Fibroblast of skin of left biceps (primary cell): ENCODE measurements around the gene FMN1.

ENCODE experiments used
- DNase-seq, 2 experiments: peaks; one replicate each; pipeline ENCODE4 v3.0.0-alpha.2; 2013; ENCODE audit warnings: low read depth in 2 of 2

Gene FMN1

GRCh38 chr15:33201491-33202231, 7.1 kb upstream of the FMN1 start:
- no peak for DNase-seq

DNA sequence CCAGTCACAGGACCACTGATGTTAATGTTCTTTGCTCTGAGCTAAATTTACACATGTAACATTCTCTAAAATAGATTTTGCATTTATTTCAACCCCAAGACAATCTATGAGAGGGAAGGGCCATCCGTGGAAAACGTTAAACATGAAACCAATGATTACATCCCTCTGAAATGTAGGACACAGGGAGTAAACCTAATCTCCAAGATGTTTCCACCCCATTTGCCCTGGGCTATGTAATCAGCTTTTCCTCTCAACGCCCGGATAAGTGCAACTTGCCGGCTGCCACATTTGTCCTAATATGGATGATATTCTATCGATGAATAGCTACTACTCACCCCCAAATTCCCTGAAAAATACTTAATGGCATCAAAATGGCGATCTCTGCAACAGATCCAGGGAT, 6.4 kb upstream of the FMN1 start:
- DNase-seq = no peak

DNA sequence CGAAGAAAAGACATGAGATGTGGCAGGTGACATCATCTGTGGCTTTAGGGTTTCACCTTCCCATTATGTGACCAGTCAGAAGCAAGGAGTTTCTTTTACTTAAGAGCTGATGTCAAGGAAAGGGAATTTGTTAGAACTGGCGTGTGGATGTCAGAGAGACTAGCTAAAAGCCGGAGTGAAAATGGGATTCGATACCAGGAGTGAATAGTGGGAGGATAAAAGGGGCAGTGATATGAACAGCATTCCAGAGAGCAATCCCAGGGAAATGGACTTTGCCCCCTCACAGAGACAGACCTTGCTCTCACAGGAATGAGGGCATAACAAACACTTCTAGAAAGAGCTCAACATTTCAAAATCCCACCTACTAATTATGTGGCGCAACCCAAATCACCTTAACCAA, 5.9 kb upstream of the FMN1 start:
- DNase-seq = no peak

DNA sequence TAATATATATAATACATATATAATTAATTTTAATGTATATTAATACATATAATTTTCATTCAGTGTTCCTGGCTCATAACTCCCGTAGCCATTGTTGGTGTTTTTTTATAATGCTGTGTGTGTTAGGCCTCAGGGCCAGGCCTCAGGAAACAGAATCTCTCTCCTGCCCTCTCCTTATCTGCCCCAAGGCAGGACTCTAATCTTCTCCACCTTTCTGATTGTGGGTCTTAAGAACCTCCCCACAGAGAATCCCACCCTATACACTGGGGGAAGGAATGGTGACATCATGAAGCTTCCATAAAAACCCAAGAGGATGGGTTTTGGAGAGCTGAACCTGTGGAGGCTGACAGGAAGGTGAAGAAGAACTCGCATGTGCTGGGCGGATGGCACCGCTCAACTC, 4.0 kb upstream of the FMN1 start:
- DNase-seq = no peak

- DNase-seq = no peak
These were observed 3.1 kb upstream of the FMN1 start for GRCh38 chr15:33197636-33198035.

GRCh38 chr15:33194237-33194636, 277 bp downstream of the FMN1 start:
- no peak for DNase-seq

GRCh38 chr15:33191591-33191990, 2.9 kb downstream of the FMN1 start:
- DNase-seq = no peak

- no peak for DNase-seq
These were observed 4.0 kb downstream of the FMN1 start for GRCh38 chr15:33190539-33190938.

DNA sequence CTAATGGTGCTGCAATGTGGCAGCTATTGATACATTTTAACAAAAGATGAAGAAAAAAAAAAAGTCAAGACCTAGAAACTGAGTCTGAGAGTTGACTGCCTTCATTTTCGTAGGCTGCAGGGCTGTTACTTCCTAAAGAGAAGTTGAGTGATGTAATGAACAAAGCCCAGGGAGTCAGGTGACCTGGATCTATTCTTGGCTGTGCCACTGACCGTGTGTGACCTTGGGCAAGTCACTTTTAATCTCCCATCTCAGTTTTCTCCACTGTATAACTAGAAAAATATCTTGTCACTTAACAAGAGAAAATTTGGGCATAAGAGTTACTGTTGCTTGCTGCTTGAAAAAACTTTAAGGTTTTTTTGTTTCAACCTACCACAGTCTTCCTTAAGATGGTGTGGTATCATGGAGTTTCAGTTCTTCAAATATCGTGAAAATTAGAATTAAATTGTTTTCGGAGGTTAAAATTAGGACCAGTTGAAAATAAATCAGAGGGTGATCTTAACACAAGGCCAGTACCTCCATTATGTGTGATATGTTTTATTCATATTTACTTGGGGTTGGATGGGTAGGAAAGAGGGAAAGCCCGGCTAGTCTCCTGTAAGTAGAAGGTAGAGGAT, 5.8 kb downstream of the FMN1 start:
- DNase-seq = no peak

GRCh38 chr15:33188159-33188558, 6.4 kb downstream of the FMN1 start:
- DNase-seq = no peak

- no peak for DNase-seq
These were observed 11.2 kb downstream of the FMN1 start for GRCh38 chr15:33183334-33183733.

DNA sequence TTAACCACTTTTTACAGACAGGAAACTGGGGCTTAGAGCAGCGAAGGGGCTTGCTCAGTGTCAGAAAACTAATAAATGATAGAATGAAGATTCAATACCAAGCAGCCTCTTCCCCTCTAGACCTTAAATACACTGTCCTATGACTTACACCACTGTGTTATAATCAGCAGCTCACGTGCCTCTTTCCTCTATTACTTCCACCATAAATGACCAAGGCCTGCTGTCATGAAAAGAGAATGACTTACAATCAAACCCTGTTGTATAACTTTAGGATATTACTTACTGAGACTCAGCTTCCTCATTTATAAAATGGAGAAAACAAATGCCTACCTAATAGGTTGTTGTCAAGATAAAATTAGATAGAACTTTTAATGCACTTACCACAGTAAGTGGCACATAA, 11.6 kb downstream of the FMN1 start:
- DNase-seq = no peak

GRCh38 chr15:33182278-33182905, 12.1 kb downstream of the FMN1 start:
- DNase-seq = no peak

- DNase-seq = no peak
These were observed 14.6 kb downstream of the FMN1 start for GRCh38 chr15:33179874-33180273.

DNA sequence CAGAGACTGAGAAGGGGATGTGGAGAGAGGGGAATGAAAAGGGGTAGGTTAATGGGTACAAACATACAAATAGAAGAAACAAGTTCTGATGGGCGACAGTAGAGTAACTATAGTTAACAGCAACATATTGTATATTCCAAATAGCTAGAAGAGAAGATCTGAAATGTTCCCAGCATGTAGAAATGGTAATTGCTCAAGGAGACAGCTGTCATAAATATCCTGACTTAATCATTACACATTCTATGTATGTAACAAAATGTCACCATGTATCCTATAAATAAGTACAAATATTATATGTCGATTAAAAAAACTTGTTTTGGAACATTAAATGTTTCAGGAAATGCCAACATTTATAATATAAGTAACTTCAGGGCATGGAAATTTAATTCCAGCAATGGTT, 23.3 kb downstream of the FMN1 start:
- no peak for DNase-seq

DNA sequence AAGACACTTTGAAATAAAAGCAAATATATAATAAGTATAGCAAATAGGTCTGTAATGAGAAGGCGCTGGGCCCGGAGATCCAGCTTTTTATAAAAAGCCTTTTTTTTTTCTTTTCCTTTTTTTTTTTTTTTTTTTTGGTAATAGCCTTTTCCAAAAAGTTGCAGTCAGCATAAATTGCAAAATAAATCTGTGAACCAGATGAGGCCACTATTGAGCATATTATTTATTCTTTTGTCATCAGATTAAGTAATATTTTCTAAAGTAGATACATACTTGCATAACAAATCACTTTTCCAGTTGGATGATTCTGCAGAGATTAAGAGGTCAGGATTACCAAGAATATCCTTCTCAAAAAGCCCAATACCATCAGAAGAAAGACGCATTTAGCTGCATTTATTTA, 24.9 kb downstream of the FMN1 start:
- no peak for DNase-seq

- DNase-seq = no peak
These were observed 26.1 kb downstream of the FMN1 start for GRCh38 chr15:33168444-33168843.

- no peak for DNase-seq
These were observed 30.7 kb downstream of the FMN1 start for GRCh38 chr15:33163816-33164215.

GRCh38 chr15:33161209-33161608, 33.3 kb downstream of the FMN1 start:
- DNase-seq = no peak

GRCh38 chr15:33160581-33161165, 33.8 kb downstream of the FMN1 start:
- DNase-seq = no peak

DNA sequence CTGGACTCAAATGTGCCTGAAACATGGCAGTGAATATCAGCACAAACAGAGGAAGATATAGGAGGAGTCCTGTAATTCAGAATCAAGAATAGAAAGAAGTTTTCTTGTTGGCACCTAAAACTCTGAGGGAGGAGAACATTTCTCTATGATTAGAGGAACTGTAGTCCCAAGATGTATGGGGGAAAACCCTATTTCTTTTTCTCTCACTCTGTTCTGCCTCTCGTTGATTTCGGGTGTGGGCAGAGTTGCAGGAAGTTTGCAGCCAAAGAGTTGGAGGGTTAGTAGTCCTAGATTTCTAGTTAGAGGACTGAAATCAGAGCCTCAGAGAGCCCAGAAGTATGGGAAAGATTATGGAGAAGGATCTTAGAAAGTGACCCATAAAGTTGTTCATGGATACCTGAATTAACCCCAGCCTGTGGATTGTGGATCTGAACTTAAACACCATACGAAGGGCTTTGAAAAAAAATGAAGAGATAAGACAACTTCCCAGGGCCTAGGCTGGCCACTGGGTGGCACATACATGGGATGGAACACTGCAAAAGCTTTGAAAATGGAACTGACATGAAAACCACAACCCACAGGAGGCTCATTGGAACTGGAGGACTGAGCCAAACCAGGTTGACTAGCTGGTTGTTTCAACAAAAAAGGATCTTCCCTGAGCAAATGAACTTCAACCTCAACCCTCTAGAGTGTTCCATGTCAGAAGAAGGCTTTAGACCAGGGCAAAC, 34.6 kb downstream of the FMN1 start:
- no peak for DNase-seq

DNA sequence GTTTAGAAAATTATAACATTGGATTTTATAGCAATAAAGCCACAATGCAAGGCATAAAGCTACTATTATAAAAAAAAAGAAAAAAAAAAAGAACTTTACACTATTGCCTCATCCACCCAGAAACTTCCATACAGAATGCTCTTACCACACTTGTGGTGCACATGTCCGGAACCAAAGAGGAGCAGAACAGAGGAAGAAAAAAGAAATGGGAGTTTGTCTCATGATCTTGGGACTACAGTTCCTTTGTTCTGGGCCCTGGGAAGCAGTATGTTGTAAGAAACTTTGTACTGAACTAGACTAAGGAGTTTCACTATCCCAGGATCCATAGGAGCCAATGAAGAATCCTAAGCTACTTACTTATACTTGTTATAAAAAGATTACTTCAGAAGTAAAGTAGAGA, 36.1 kb downstream of the FMN1 start:
- DNase-seq = no peak
